Adrenal gland (tissue), 12 donors: ENCODE data around the gene EIF4G3. TPM values are rescaled to one million over a fixed set of nuclear protein-coding genes. Genes with fewer than 3 reads are reported as not detected.

Source experiments
- DNase-seq, 7 donors: peaks; one replicate each; pipeline ENCODE4 v3.0.0-alpha.2; 2019 to 2020
- H3K27ac ChIP-seq, 5 donors: fragments of 200-600 bp; sonication (generic) in 4 of 5; 1 replicate in 3 of 5; 2 replicates in 2 of 5; pipeline versions ENCODE4 v1.5.1 to v1.8.0; 2016 to 2020; ENCODE audit warnings: mild to moderate bottlenecking in 1 of 5
- H3K27me3 ChIP-seq: fragments of 200-600 bp; 2 replicates; pipeline ENCODE4 v1.8.0; 2021
- H3K36me3 ChIP-seq, 2 donors: fragments of 200-600 bp; replicated peaks in 1 of 2; 1 replicate in 1 of 2; 2 replicates in 1 of 2; pipeline versions ENCODE4 v1.5.1 to v1.8.0; 2018 to 2022
- H3K4me1 ChIP-seq, 2 donors: fragments of 200-600 bp; replicated peaks in 1 of 2; 1 replicate in 1 of 2; 2 replicates in 1 of 2; pipeline versions ENCODE4 v1.5.1 to v1.8.0; 2018 to 2021
- H3K4me3 ChIP-seq, 4 donors: fragments of 200-600 bp; sonication (generic) in 3 of 4; one replicate each; pipeline ENCODE4 v1.5.1; 2016 to 2018
- H3K9me3 ChIP-seq, 3 donors: fragments of 200-600 bp; sonication (generic) in 1 of 3; replicated peaks in 1 of 3; 1 replicate in 2 of 3; 2 replicates in 1 of 3; pipeline versions ENCODE4 v1.5.1 to v1.8.0; 2016 to 2021
- CTCF ChIP-seq, 6 experiments: fragments of 450-650 bp in 4 of 6; fragments of 200-600 bp in 2 of 6; sonication (generic) in 1 of 6; IDR thresholded peaks; 1 replicate in 5 of 6; 2 replicates in 1 of 6; pipeline versions ENCODE4 v1.5.1 to v1.8.0; 2016 to 2021; ENCODE audit warnings: antibody characterized with exemption in 6 of 6, mild to moderate bottlenecking in 2 of 6, moderate library complexity in 1 of 6
- POLR2A ChIP-seq, 2 donors: fragments of 450-650 bp; IDR thresholded peaks; one replicate each; pipeline ENCODE4 v1.6.1; 2017; ENCODE audit warnings: antibody characterized with exemption in 2 of 2, mild to moderate bottlenecking in 2 of 2, moderate library complexity in 1 of 2
- WGBS, 4 donors: extraction: QIAGEN DNeasy Blood & Tissue Kit in 2 of 4; methylation state at CpG; one replicate each; pipeline versions ENCODE4 v1.1.5 to v1.1.7; 2013 to 2017; 5-methylcytosine and 5-hydroxymethylcytosine counted together
- intact Hi-C, 2 donors: fragments of 100-400 bp; cut with DNase I; formaldehyde crosslinking; loops; one replicate each; pipeline versions ENCODE4 v1.14.1 to v1.15.0; 2022 to 2023
- polyA plus RNA-seq, 3 donors: library from polyadenylated mRNA; stranded (reverse); fragments of 200-250 nt in 2 of 3; fragments of 350-450 nt in 1 of 3; fragmentation: Illumina TruSeq in 1 of 3; extraction: RNeasy Lipid Tissue Mini Kit (QIAGEN cat#74804) in 1 of 3; gene quantifications; one replicate each; pipeline ENCODE4 v1.2.3, GENCODE V29; 2013 to 2014
- total RNA-seq, 9 donors: library from RNA; depleted of rRNA in 4 of 9; stranded (reverse); fragments of >200 nt in 4 of 9; fragments of 120-200 nt in 1 of 9; fragmentation: NEBNext Ultra II Directional in 1 of 9; extraction: Animal tissue kit (Norgen Biotek cat#: 25700) in 1 of 9; gene quantifications; one replicate each; pipeline versions ENCODE4 v1.1.0 to v1.2.4, GENCODE V29; 2013 to 2023
- donor health status: healthy with polysubstance abuse.
- donor health status: Bipolar disorder and iron deficiency.
- donor health status: DM: yes; HTN: yes; CAD: no.
- donor health status: DM: no; HTN: no; CAD: no.
- donor health status: DM: no; HTN: no; CAD: no.
- donor health status: DM: yes; HTN: yes; CAD: no.

The EIF4G3 gene
- total and polyA plus RNA-seq, 12 donors = 30.7 to 58.7 (median 51.6) TPM

- Histone ChIP-seq H3K36me3 (no peaks in the 10 kb centered on the region), H3K27ac (no peak overlapping the region), H3K27me3 (no peaks in the 10 kb centered on the region), H3K9me3 (no peaks in the 10 kb centered on the region), H3K4me3 (no peak overlapping the region), H3K4me1 (peaks cover 0 to 4% of the 10 kb centered on the region in 2 donors)
- TF ChIP-seq CTCF (IDR thresholded peaks at IDR 0.05) (no peak), POLR2A (IDR thresholded peaks at IDR 0.05) (no peak)
- intact Hi-C loops = no loop called here
- DNase-seq = no peak
These were observed 177.9 kb downstream of the EIF4G3 start for GRCh38 chr1:20998826-20999225.

- Histone ChIP-seq H3K4me1 (peaks cover 0 to 5% of the 10 kb centered on the region in 2 donors), H3K9me3 (no peaks in the 10 kb centered on the region), H3K27me3 (no peaks in the 10 kb centered on the region), H3K4me3 (no peak overlapping the region), H3K36me3 (no peaks in the 10 kb centered on the region), H3K27ac (no peak overlapping the region)
- no peak for TF ChIP-seq POLR2A (IDR thresholded peaks at IDR 0.05)
- no peak for TF ChIP-seq CTCF (IDR thresholded peaks at IDR 0.05)
- no peak for DNase-seq
- intact Hi-C loops = no loop called here
- 83 to 90% (median 89%) methylated on average over 3 of the region's 3 CpGs for whole genome bisulfite sequencing, 4 donors
These were observed 179.0 kb downstream of the EIF4G3 start for GRCh38 chr1:20997602-20998224.

DNA sequence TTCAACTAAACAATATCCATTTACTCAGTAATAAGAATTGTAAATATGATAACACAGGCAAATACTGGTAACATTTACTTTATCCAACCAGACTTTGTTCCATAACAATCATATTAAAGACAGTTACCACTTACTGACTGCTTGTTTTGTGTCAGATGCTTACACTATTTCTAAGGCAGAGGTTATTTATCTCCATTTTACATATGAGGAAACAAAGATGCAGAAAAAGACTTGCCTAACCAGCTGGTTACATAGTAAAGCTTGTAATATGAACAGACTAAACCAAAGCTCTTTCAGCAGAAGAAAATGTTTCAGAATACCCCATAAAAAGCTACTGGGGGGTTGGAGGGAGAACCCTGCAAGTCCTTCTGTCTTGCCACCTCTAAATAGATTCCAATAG is 180.1 kb downstream of the EIF4G3 start:
- H3K27ac ChIP-seq = no peak overlapping the region
- peaks cover 0 to 8% of the 10 kb centered on the region in 2 donors for H3K4me1 ChIP-seq
- H3K4me3 ChIP-seq = no peak overlapping the region
- no peaks in the 10 kb centered on the region for H3K36me3 ChIP-seq
- TF ChIP-seq POLR2A (IDR thresholded peaks at IDR 0.05) (no peak), CTCF (IDR thresholded peaks at IDR 0.05) (no peak)
- H3K9me3 ChIP-seq = no peaks in the 10 kb centered on the region
- no peaks in the 10 kb centered on the region for H3K27me3 ChIP-seq
- no peak for DNase-seq
- intact Hi-C loops = no loop called here

DNA sequence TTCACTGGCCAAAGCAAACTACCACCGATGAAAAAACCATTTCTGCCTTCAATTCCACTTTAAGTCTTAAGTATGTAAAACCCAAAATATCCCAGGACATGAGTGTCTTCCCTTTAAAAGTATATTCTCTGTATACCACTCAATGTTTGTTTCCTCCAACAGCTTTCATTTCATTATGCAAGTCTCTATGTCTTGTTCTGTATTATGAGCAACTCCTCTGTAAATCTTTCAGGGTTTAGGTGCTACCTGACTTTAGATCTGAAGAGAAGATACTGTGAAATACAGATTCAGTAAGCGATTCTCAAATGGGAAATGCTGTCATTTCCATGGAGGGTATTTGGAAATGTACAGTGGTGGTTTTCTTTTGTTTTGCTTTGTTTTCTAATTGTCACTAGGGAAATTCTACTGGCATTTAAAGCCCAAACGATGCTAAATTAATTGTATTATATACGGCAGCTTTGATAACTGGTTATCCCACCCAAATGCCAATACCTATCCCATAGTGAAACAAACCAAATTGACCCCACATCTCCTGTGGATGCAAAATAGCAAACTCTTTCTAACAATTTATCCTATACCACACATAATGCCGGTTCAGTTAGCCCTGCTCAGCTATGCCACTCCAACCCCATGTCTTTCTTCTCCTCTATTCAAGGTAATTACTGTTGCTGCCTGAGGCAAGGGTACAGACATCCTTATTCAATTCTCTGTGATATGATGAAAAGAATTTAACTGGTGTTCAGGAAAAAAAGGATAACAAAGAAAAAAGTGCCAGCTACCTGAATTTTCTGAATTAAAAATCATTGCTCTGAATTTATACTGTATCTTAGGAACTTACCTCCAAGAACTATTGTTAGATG is 182.8 kb downstream of the EIF4G3 start:
- WGBS, 4 donors = 85 to 92% (median 89%) methylated on average over 5 of the region's 5 CpGs

More for the DNA sequence above, 182.8 kb downstream of the EIF4G3 start:
- no peak for DNase-seq
- intact Hi-C loops = no loop called here
- Histone ChIP-seq H3K36me3 (no peaks in the 10 kb centered on the region), H3K27ac (no peak overlapping the region), H3K27me3 (no peaks in the 10 kb centered on the region), H3K4me3 (no peak overlapping the region), H3K4me1 (peaks cover 0 to 5% of the 10 kb centered on the region in 2 donors), H3K9me3 (no peaks in the 10 kb centered on the region)
- no peak for TF ChIP-seq POLR2A (IDR thresholded peaks at IDR 0.05)
- no peak for TF ChIP-seq CTCF (IDR thresholded peaks at IDR 0.05)
